ENCODE data around the gene ZNF649. TPM values are rescaled to one million over a fixed set of nuclear protein-coding genes. Genes with fewer than 3 reads are reported as not detected.

ZNF649 gene
- total RNA-seq, 2 experiments from 2014 or later: 13.0 to 13.2 TPM

GRCh38 chr19:51905206-51905605 lies 389 bp upstream of the ZNF649 start:
- ChIA-PET CTCF (no interaction called here), POLR2A (interaction anchor here (1.0 to 2.0 kb wide), 2 partner anchors 82 to 144 kb away, joined by 3 to 7 read pairs; partner anchors contain the start of genes ZNF350 and ZNF432)
- peak; percentile 6 for ATAC-seq (ENCODE audit: poor library complexity)
- Mint-ChIP-seq H3K36me3 (ENCODE audit: low read depth) (peaks cover 78% of the 10 kb centered on the region), H3K9me3 (peaks cover 25% of the 10 kb centered on the region), H3K27me3 (peaks cover 40% of the 10 kb centered on the region), H3K4me1 (ENCODE audit: low read depth) (peaks cover 29% of the 10 kb centered on the region), H3K27ac (peak overlapping the region; percentile 89), H3K4me3 (peak overlapping the region; percentile 100)
- TF ChIP-seq CTCF (IDR thresholded peaks at IDR 0.05): no peak
- Histone ChIP-seq H3K27ac (ENCODE audit: low read depth in 1 of 2, low read length in 2 of 2) (no peak overlapping the region), H3K4me3 (ENCODE audit: low read length) (peak overlapping the region; percentile 92), H3K27me3 (ENCODE audit: control insufficient read depth in 1 of 2, insufficient read depth in 2 of 2, low read length in 2 of 2) (peaks cover 9 to 10% of the 10 kb centered on the region in 2 experiments), H3K36me3 (ENCODE audit: insufficient read depth, low read length) (peaks cover 3% of the 10 kb centered on the region), H3K9me3 (ENCODE audit: control insufficient read depth in 1 of 2, insufficient read depth in 1 of 2, low read length in 2 of 2) (peaks cover 45 to 54% of the 10 kb centered on the region in 2 experiments), H3K4me1 (ENCODE audit: insufficient read depth, low read length) (peaks cover 14% of the 10 kb centered on the region)
- intact Hi-C loops (cut with DNase I, micrococcal nuclease): loop anchor here (1.0 to 10.0 kb wide), 4 partner anchors 21 to 992 kb away; partner anchors contain the start of genes ZNF320 (in 1 of the 2), ZNF350 (in 1 of the 2) and ZNF432 (in 1 of the 2)
- no peak for DNase-seq

DNA sequence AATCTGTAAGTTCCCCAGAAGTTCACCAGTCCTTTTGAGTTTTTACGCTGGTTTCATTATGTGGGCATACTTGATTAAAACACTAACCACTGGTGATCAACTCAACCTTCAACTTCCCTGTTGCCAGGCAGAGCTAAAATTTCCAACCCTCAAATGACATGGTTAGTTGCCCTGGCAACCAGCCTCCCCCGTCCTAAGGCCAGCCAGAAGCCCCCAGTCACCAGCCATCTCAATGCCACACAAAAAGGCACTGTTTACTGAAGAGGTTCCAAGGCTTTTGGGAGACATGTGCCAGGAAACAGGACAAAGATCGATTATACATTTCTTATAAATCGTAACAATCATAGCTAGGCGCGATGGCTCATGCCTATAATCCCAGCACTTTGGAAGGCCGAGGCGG lies 1.6 kb downstream of the ZNF649 start:
- peaks cover 47 to 64% of the 10 kb centered on the region in 2 experiments for H3K9me3 ChIP-seq (ENCODE audit: control insufficient read depth in 1 of 2, insufficient read depth in 1 of 2, low read length in 2 of 2)
- peaks cover 88% of the 10 kb centered on the region for H3K36me3 Mint-ChIP-seq (ENCODE audit: low read depth)
- no peak for TF ChIP-seq CTCF (IDR thresholded peaks at IDR 0.05)
- DNase-seq (no peak), ATAC-seq (ENCODE audit: poor library complexity) (no peak)
- POLR2A ChIA-PET: interaction anchor here (2.0 kb wide), 1 partner anchor 146 kb away, joined by 7 read pairs; the partner anchor contains the start of gene ZNF432
- H3K27ac ChIP-seq (ENCODE audit: low read depth in 1 of 2, low read length in 2 of 2): no peak overlapping the region
- peak overlapping the region; percentile 100 for H3K4me3 Mint-ChIP-seq
- peaks cover 29% of the 10 kb centered on the region for H3K4me1 Mint-ChIP-seq (ENCODE audit: low read depth)
- H3K4me3 ChIP-seq (ENCODE audit: low read length): no peak overlapping the region
- H3K4me1 ChIP-seq (ENCODE audit: insufficient read depth, low read length): peaks cover 14% of the 10 kb centered on the region
- H3K27ac Mint-ChIP-seq: peak overlapping the region; percentile 33
- peaks cover 24% of the 10 kb centered on the region for H3K36me3 ChIP-seq (ENCODE audit: insufficient read depth, low read length)
- H3K9me3 Mint-ChIP-seq: peaks cover 21% of the 10 kb centered on the region
- H3K27me3 ChIP-seq (ENCODE audit: control insufficient read depth in 1 of 2, insufficient read depth in 2 of 2, low read length in 2 of 2): peaks cover 5 to 6% of the 10 kb centered on the region in 2 experiments
- CTCF ChIA-PET: no interaction called here
- peaks cover 25% of the 10 kb centered on the region for H3K27me3 Mint-ChIP-seq
- intact Hi-C loops (cut with DNase I, micrococcal nuclease): loop anchor here (5.0 to 10.0 kb wide), 2 partner anchors 82 to 84 kb away; partner anchors contain the start of gene ZNF350 (in 2 of the 2)

- intact Hi-C loops (cut with DNase I, micrococcal nuclease): loop anchor here (5.0 to 10.0 kb wide), 2 partner anchors 83 to 85 kb away; partner anchors contain the start of gene ZNF350 (in 2 of the 2)
- peaks cover 19% of the 10 kb centered on the region for H3K9me3 Mint-ChIP-seq
- ATAC-seq (ENCODE audit: poor library complexity) (no peak), DNase-seq (no peak)
- peak overlapping the region; percentile 100 for H3K4me3 Mint-ChIP-seq
- Histone ChIP-seq H3K27me3 (ENCODE audit: control insufficient read depth in 1 of 2, insufficient read depth in 2 of 2, low read length in 2 of 2) (no peaks in the 10 kb centered on the region), H3K27ac (ENCODE audit: low read depth in 1 of 2, low read length in 2 of 2) (no peak overlapping the region), H3K4me1 (ENCODE audit: insufficient read depth, low read length) (peaks cover 14% of the 10 kb centered on the region), H3K9me3 (ENCODE audit: control insufficient read depth in 1 of 2, insufficient read depth in 1 of 2, low read length in 2 of 2) (peaks cover 52 to 71% of the 10 kb centered on the region in 2 experiments), H3K4me3 (ENCODE audit: low read length) (no peak overlapping the region), H3K36me3 (ENCODE audit: insufficient read depth, low read length) (peaks cover 37% of the 10 kb centered on the region)
- ChIA-PET CTCF (no interaction called here), POLR2A (no interaction called here)
- TF ChIP-seq CTCF (IDR thresholded peaks at IDR 0.05): no peak
- peaks cover 93% of the 10 kb centered on the region for H3K36me3 Mint-ChIP-seq (ENCODE audit: low read depth)
- H3K27me3 Mint-ChIP-seq: peaks cover 14% of the 10 kb centered on the region
- peaks cover 29% of the 10 kb centered on the region for H3K4me1 Mint-ChIP-seq (ENCODE audit: low read depth)
- H3K27ac Mint-ChIP-seq: no peak overlapping the region
Observed at GRCh38 chr19:51901860-51902259, 3.0 kb downstream of the ZNF649 start.
